HepG2 (cell line): Measurements from ENCODE around the gene CAMTA1. TPM values are rescaled to one million over a fixed set of nuclear protein-coding genes. Genes with fewer than 3 reads are reported as not detected.

Source experiments
- ATAC-seq: fragments of 200-7000 bp; cut with Tn5 transposase; 3 replicates; pipeline ENCODE4 v1.9.1; 2020; ENCODE audit warnings: mild to moderate bottlenecking, moderate library complexity
- BruUV-seq: library from RNA; stranded (reverse); fragments of 400-500 nt; replicated peaks from 2 replicates; lab custom pipeline; 2021; lab: Mats Ljungman, UMichigan
- CTCF ChIA-PET: fragments of 300-600 bp; formaldehyde crosslinking; extraction: SDS; loops from one replicate; lab custom pipeline; 2021; ENCODE audit warnings: low total read pairs, inconsistent platforms, low intra/inter-chr PET ratio; lab: Yijun Ruan, JAX
- POLR2A ChIA-PET: fragments of 350-600 bp; sonication (Branson Sonifier 250); formaldehyde crosslinking; loops from one replicate; lab custom pipeline; 2020; ENCODE audit warnings: antibody characterized with exemption, inconsistent platforms; lab: Yijun Ruan, JAX
- DNase-seq: peaks from one replicate; pipeline ENCODE4 v3.0.0-alpha.2; 2015; ENCODE audit warnings: low spot score
- FAIRE-seq: peaks from 3 replicates; lab custom pipeline; 2011; peaks lifted over from hg19 to GRCh38; lab: Jason Lieb, UNC
- H2AFZ ChIP-seq: one replicate; pipeline ENCODE4 v1.6.1; 2011; ENCODE audit warnings: low read length, inconsistent platforms
- H3K27ac ChIP-seq: fragments of 300-600 bp; 3 replicates; pipeline ENCODE4 v1.8.0; 2011; ENCODE audit warnings: mixed run types, mild to moderate bottlenecking, mixed read lengths, low read length, inconsistent platforms; ENCODE audit not compliant: insufficient read depth; ENCODE audit errors: extremely low read length
- H3K27me3 ChIP-seq, 2 experiments: fragments of 200-600 bp in 1 of 2; 2 replicates in 1 of 2; 3 replicates in 1 of 2; pipeline versions ENCODE4 v1.6.0 to v1.8.0; 2011; ENCODE audit warnings: low read length in 2 of 2, mild to moderate bottlenecking in 2 of 2, moderate library complexity in 2 of 2, inconsistent platforms in 1 of 2; ENCODE audit not compliant: insufficient read depth in 2 of 2, control insufficient read depth in 1 of 2
- H3K36me3 ChIP-seq, 2 experiments: fragments of 200-600 bp in 1 of 2; replicated peaks in 1 of 2; 2 replicates in 1 of 2; 3 replicates in 1 of 2; pipeline versions ENCODE4 v1.5.1 to v1.8.0; 2011; ENCODE audit warnings: low read length in 2 of 2, inconsistent platforms in 1 of 2; ENCODE audit not compliant: insufficient read depth in 2 of 2, control insufficient read depth in 1 of 2
- H3K4me1 ChIP-seq: 2 replicates; pipeline ENCODE4 v1.5.1; 2012; ENCODE audit warnings: low read length, inconsistent platforms; ENCODE audit not compliant: insufficient read depth
- H3K4me2 ChIP-seq: 2 replicates; pipeline ENCODE4 v1.6.0; 2011; ENCODE audit warnings: low read depth, low read length, inconsistent platforms
- H3K4me3 ChIP-seq, 3 experiments: fragments of 200-600 bp in 1 of 3; sonication (generic), shearing (Covaris generic) in 1 of 3; replicated peaks in 1 of 3; 2 replicates each; pipeline ENCODE4 v1.5.1; 2011 to 2016; ENCODE audit warnings: low read length in 3 of 3, inconsistent platforms in 2 of 3, low read depth in 2 of 3, mild to moderate bottlenecking in 2 of 3, control low read depth in 1 of 3, mixed read lengths in 1 of 3; ENCODE audit not compliant: insufficient read depth in 1 of 3
- H3K79me2 ChIP-seq: one replicate; pipeline ENCODE4 v1.6.1; 2011; ENCODE audit warnings: low read length, inconsistent platforms; ENCODE audit not compliant: insufficient read depth
- H3K9ac ChIP-seq: 2 replicates; pipeline ENCODE4 v1.6.0; 2011; ENCODE audit warnings: mild to moderate bottlenecking, low read depth, low read length, inconsistent platforms; ENCODE audit not compliant: insufficient read depth
- H3K9me3 ChIP-seq: 2 replicates; pipeline ENCODE4 v1.5.1; 2012; ENCODE audit warnings: mild to moderate bottlenecking, low read length
- H4K20me1 ChIP-seq: 2 replicates; pipeline ENCODE4 v1.6.0; 2011; ENCODE audit warnings: inconsistent platforms, mild to moderate bottlenecking, low read length, moderate library complexity; ENCODE audit not compliant: insufficient read depth
- FOXJ3 ChIP-seq: sonication (generic); formaldehyde crosslinking; IDR thresholded peaks from 2 replicates; pipeline ENCODE4 v1.4.0; 2020; ENCODE audit warnings: missing genetic modification reagents, mild to moderate bottlenecking, borderline replicate concordance
- KDM5B ChIP-seq: sonication (generic); formaldehyde crosslinking; IDR thresholded peaks from 2 replicates; pipeline ENCODE4 v1.4.0; 2020; ENCODE audit warnings: missing genetic modification reagents, mild to moderate bottlenecking, borderline replicate concordance
- RFX3 ChIP-seq: IDR thresholded peaks from 2 replicates; pipeline ENCODE4 v1.6.1; 2016; ENCODE audit warnings: missing biosample characterization, missing genetic modification reagents
- TAF15 ChIP-seq: fragments of 200-400 bp; formaldehyde crosslinking; IDR thresholded peaks from one replicate; pipeline ENCODE4 v1.6.1; 2018; ENCODE audit warnings: mild to moderate bottlenecking, low read depth, low read length; ENCODE audit not compliant: poor library complexity, severe bottlenecking
- TBP ChIP-seq: sonication (generic); formaldehyde crosslinking; IDR thresholded peaks from 2 replicates; pipeline ENCODE4 v1.5.0; 2020; ENCODE audit warnings: missing genetic modification reagents
- ZFP36L1 ChIP-seq: sonication (generic); formaldehyde crosslinking; IDR thresholded peaks from 2 replicates; pipeline ENCODE4 v1.8.0; 2022; ENCODE audit warnings: mild to moderate bottlenecking, missing genetic modification reagents, moderate library complexity
- ZSCAN21 ChIP-seq: sonication (generic); formaldehyde crosslinking; IDR thresholded peaks from 2 replicates; pipeline ENCODE4 v1.8.0; 2022; ENCODE audit warnings: mild to moderate bottlenecking, missing genetic modification reagents, moderate library complexity, borderline replicate concordance
- WGBS: methylation state at CpG from one replicate; pipeline ENCODE4 v1.1.6; 2017; ENCODE audit warnings: low lambda C conversion rate; 5-methylcytosine and 5-hydroxymethylcytosine counted together
- in situ Hi-C: cut with HindIII; loops from 2 replicates; pipeline ENCODE4 v1.10.0; 2017; ENCODE audit warnings: low pct_unique_long_range_greater_than_20kb; ENCODE audit not compliant: extremely low pct_ligation_motif_present
- intact Hi-C: fragments of 100-400 bp; cut with micrococcal nuclease; formaldehyde crosslinking; loops from one replicate; pipeline ENCODE4 v1.10.0; 2022; ENCODE audit not compliant: unreplicated experiment
- polyA plus RNA-seq, 8 experiments: library from polyadenylated mRNA; depleted of rRNA in 3 of 8; stranded (reverse) in 7 of 8; unstranded in 1 of 8; fragments of >200 nt; fragmentation: Illumina TruSeq in 4 of 8; extraction: Trizol in 4 of 8; gene quantifications; 2 replicates each; pipeline versions ENCODE4 v1.2.1 to v1.2.3, GENCODE V29; 2011 to 2016; ENCODE audit warnings: low read depth in 4 of 8, missing spikeins in 1 of 8, mixed read lengths in 1 of 8; ENCODE audit not compliant: insufficient read depth in 1 of 8
- total RNA-seq, 5 experiments: library from RNA; depleted of rRNA; stranded (reverse); fragments of >200 nt; fragmentation: Illumina TruSeq; extraction: Trizol; gene quantifications; 2 replicates each; pipeline ENCODE4 v1.2.3, GENCODE V29; 2016; ENCODE audit warnings: low read depth in 1 of 5

The CAMTA1 gene
- total and polyA plus RNA-seq, 2 of the 13 experiments (the other 11 are each of a cell fraction or from before 2014, with no cell fraction given), result 25.0 to 36.4 TPM

DNA sequence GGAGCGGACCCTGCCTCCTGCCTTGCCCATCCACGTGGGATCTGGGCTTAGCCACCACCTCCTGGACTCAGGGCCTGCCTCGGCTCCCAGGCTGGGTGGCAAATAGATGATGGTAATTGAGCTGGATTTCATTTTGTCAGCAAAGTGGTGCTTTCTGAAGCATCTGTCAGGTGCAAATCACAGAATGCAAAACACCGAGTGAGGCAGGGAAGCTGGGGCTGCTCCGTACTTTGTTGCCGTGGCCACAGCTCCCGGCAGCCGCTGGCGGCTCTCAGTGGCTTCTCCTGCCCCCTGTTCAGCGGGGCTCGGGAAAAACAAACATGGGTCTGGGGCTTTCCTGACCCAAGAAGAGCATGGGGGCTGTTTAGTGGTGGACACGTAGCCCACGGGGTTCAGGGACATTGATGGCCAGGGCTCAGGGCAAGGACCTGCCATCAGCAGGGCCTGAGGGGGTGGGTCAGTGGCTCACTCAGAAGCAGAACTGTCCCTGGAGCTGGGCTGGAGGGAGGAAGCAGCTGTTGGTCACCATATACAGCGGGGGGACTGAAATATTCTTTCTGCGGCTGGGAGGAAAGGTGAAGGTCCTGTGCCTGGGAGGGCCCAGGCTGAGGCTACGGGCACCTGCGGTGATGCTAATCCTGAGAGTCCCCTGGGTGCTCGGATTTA, 855.8 kb downstream of the CAMTA1 start:
- FAIRE-seq, result no peak
- Histone ChIP-seq H3K9ac (no peak overlapping the region), H3K27me3 (peaks cover 7 to 51% of the 10 kb centered on the region in 2 experiments), H3K79me2 (no peaks in the 10 kb centered on the region), H4K20me1 (no peaks in the 10 kb centered on the region), H3K27ac (no peak overlapping the region), H3K36me3 (no peaks in the 10 kb centered on the region), H3K4me2 (no peak overlapping the region), H3K9me3 (no peaks in the 10 kb centered on the region)
- no TSS peak for BruUV-seq
- TF ChIP-seq ZFP36L1, result no peak
- no peak for TF ChIP-seq KDM5B
- TF ChIP-seq TAF15, result no peak
- TF ChIP-seq RFX3 (CRISPR knock-in tag), result no peak
- no peak for TF ChIP-seq TBP (CRISPR knock-in tag)
- no peak for TF ChIP-seq FOXJ3 (CRISPR knock-in tag)
- no peak for TF ChIP-seq ZSCAN21 (CRISPR knock-in tag)
- TF ChIP-seq, all 625 proteins: peak for 0
- ChIA-PET CTCF (no interaction called here), POLR2A (no interaction called here)
- WGBS, result 24% methylated on average over 9 of the region's 18 CpGs
- Histone ChIP-seq H2AFZ (no peak overlapping the region), H3K4me1 (no peaks in the 10 kb centered on the region), H3K4me3 (no peak overlapping the region)
- DNase-seq (no peak), ATAC-seq (no peak)
- intact Hi-C loops (no loop called here), in situ Hi-C loops (loop anchor here (10.0 to 25.0 kb wide), 2 partner anchors 406 to 579 kb away; no protein-coding TSS in a partner anchor)
